ENCODE data around the gene LIMD2. TPM values are rescaled to one million over a fixed set of nuclear protein-coding genes. Genes with fewer than 3 reads are reported as not detected.

The LIMD2 gene
- total and polyA plus RNA-seq, 2 of the 8 experiments (the other 6 are each of a cell fraction or from before 2014, with no cell fraction given): 72.0 to 77.2 TPM

DNA sequence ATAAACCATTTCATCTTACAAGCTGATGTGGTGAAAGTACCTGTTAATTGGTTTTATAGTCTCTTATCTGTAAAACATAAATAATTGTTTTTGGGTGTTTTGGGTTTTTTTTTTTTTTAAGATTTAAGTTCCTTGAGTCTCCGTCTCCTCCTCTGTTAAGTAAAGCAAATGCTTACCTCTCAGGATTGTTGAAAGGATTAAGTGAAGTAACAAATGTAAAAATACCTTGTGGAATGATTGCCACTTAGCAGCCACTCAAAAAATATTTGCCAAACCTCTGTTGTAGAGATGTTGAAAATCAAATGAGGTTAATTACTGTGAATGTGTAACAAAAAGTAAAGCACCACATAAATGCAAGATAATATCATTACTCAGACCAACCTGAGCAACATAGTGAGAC lies 19.2 kb downstream of the LIMD2 start:
- CTCF ChIA-PET (ENCODE audit: partially characterized antibody): interaction anchor here (0.9 to 7.5 kb wide), 10 partner anchors 11 to 255 kb away, joined by 3 to 63 read pairs (median 6); no protein-coding TSS in a partner anchor
- Histone ChIP-seq H3K27me3 (replicated peaks in 1 of 4; ENCODE audit: control insufficient read depth in 3 of 4, extremely low read depth in 1 of 4, insufficient read depth in 3 of 4, low read length in 3 of 4) (no peaks in the 10 kb centered on the region), H3K79me2 (ENCODE audit: control insufficient read depth in 1 of 2, insufficient read depth in 2 of 2, low read length in 2 of 2) (no peaks in the 10 kb centered on the region), H2BK5ac (ENCODE audit: low read depth, low read length) (no peak overlapping the region), H2BK12ac (ENCODE audit: low read depth, low read length) (no peak overlapping the region), H3K23ac (ENCODE audit: insufficient read length) (no peak overlapping the region), H4K20me1 (replicated peaks in 1 of 2; ENCODE audit: control insufficient read depth in 1 of 2, insufficient read depth in 2 of 2, low read length in 2 of 2) (no peaks in the 10 kb centered on the region), H3K9me3 (ENCODE audit: insufficient read depth in 2 of 2, low read depth in 1 of 2, low read length in 1 of 2) (no peaks in the 10 kb centered on the region), H4K5ac (ENCODE audit: insufficient read length, low read depth, low read length) (no peak overlapping the region), H3K4ac (replicated peaks; ENCODE audit: insufficient read length, low read depth, low read length) (no peak overlapping the region), H3K56ac (replicated peaks; ENCODE audit: insufficient read length, low read depth, low read length) (no peak overlapping the region), H3K4me3 (ENCODE audit: extremely low read depth in 1 of 4, insufficient read depth in 2 of 4, low read depth in 3 of 4, low read length in 4 of 4) (no peak overlapping the region), H3K27ac (ENCODE audit: low read depth, low read length) (no peak overlapping the region), H3K9ac (replicated peaks in 1 of 4; ENCODE audit: extremely low read depth in 1 of 4, low read depth in 3 of 4, low read length in 3 of 4) (no peak overlapping the region), H2BK15ac (ENCODE audit: low read length) (no peak overlapping the region), H3K14ac (ENCODE audit: insufficient read length) (no peak overlapping the region), H4K91ac (replicated peaks; ENCODE audit: insufficient read length, low read length) (no peak overlapping the region), H2AFZ (ENCODE audit: low read length) (no peak overlapping the region), H3K4me1 (replicated peaks in 1 of 4; ENCODE audit: control insufficient read depth in 3 of 4, insufficient read depth in 4 of 4, low read length in 3 of 4) (peaks cover 0 to 4% (median 1%) of the 10 kb centered on the region in 4 experiments; a peak in 4 of 7 replicates), H3K4me2 (ENCODE audit: insufficient read depth in 1 of 2, low read depth in 2 of 2, low read length in 2 of 2) (no peak overlapping the region), H2AK5ac (ENCODE audit: low read depth, low read length) (no peak overlapping the region), H2BK120ac (replicated peaks; ENCODE audit: low read depth, low read length) (no peak overlapping the region), H3K18ac (ENCODE audit: extremely low read depth, low read length) (no peak overlapping the region), H4K8ac (ENCODE audit: extremely low read depth, insufficient read depth, low read length) (no peak overlapping the region), H3K23me2 (ENCODE audit: low read depth, low read length) (no peaks in the 10 kb centered on the region), H3K79me1 (ENCODE audit: low read depth, low read length) (no peaks in the 10 kb centered on the region), H2BK20ac (ENCODE audit: low read length) (no peak overlapping the region), H3K36me3 (ENCODE audit: control insufficient read depth in 2 of 4, insufficient read depth in 4 of 4, low read length in 3 of 4) (peaks cover 2 to 3% (median 2%) of the 10 kb centered on the region in 4 experiments; a peak in 3 of 8 replicates)
- POLR2A ChIA-PET (ENCODE audit: partially characterized antibody): interaction anchor here (1.1 kb wide), 2 partner anchors 10 to 13 kb away, joined by 3 to 4 read pairs; no protein-coding TSS in a partner anchor
- FAIRE-seq (no peak), DNase-seq (ENCODE audit: low read depth in 1 of 2, low spot score in 2 of 2) (no peak)
- WGBS, 2 experiments (ENCODE audit: extremely low coverage in 1 of 2, insufficient coverage in 1 of 2, insufficient read length in 1 of 2, insufficient replicate concordance in 2 of 2, low coverage in 1 of 2, low lambda C conversion rate in 2 of 2, missing lambda C conversion rate in 1 of 2): 71% methylated on average over 1 of the region's 1 CpG; no CpG with 5 or more reads in 1 of the 2 experiments
- no peak for TF ChIP-seq CEBPB (IDR thresholded peaks at IDR 0.05; ENCODE audit: low read depth, low read length)
- no peak for TF ChIP-seq YY1 (IDR thresholded peaks at IDR 0.05; ENCODE audit: low read depth, low read length)
- TF ChIP-seq, protein P1, sequence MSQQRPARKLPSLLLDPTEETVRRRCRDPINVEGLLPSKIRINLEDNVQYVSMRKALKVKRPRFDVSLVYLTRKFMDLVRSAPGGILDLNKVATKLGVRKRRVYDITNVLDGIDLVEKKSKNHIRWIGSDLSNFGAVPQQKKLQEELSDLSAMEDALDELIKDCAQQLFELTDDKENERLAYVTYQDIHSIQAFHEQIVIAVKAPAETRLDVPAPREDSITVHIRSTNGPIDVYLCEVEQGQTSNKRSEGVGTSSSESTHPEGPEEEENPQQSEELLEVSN (IDR thresholded peaks at IDR 0.05): no peak
- no peak for TF ChIP-seq SAP30 (IDR thresholded peaks at IDR 0.05; ENCODE audit: insufficient read depth, insufficient replicate concordance, low read length)
- TF ChIP-seq, protein P2, sequence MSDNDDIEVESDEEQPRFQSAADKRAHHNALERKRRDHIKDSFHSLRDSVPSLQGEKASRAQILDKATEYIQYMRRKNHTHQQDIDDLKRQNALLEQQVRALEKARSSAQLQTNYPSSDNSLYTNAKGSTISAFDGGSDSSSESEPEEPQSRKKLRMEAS (IDR thresholded peaks at IDR 0.05): no peak
- no peak for TF ChIP-seq HDAC6 (IDR thresholded peaks at IDR 0.05; ENCODE audit: low read depth, low read length)
- no peak for TF ChIP-seq EP300 (IDR thresholded peaks at IDR 0.05; ENCODE audit: borderline replicate concordance in 1 of 2, low read depth in 2 of 2, low read length in 2 of 2)
- TF ChIP-seq SUZ12 (IDR thresholded peaks at IDR 0.05; ENCODE audit: low read length): no peak
- TF ChIP-seq RXRA (IDR thresholded peaks at IDR 0.05; ENCODE audit: insufficient read depth, low read depth, low read length): no peak
- TF ChIP-seq POLR2AphosphoS5 (IDR thresholded peaks at IDR 0.05; ENCODE audit: low read depth, low read length): no peak
- TF ChIP-seq TBP (IDR thresholded peaks at IDR 0.05; ENCODE audit: low read depth, low read length): no peak
